Type B pancreatic cell (in vitro differentiated cells): ENCODE measurements around the gene RASAL2. TPM values are rescaled to one million over a fixed set of nuclear protein-coding genes. Genes with fewer than 3 reads are reported as not detected.

ENCODE experiments used
- DNase-seq: peaks from one replicate; pipeline ENCODE4 v3.0.0; 2021; ENCODE audit warnings: mixed read lengths; ENCODE audit not compliant: unreplicated experiment; ENCODE audit errors: extremely low spot score
- H3K27ac Mint-ChIP-seq: 2 replicates; pipeline ENCODE4 v1.8.0; 2021; ENCODE audit warnings: mild to moderate bottlenecking, mixed read lengths
- H3K27me3 Mint-ChIP-seq: 2 replicates; pipeline ENCODE4 v1.8.0; 2021; ENCODE audit warnings: mixed read lengths
- H3K36me3 Mint-ChIP-seq: 2 replicates; pipeline ENCODE4 v1.8.0; 2021; ENCODE audit warnings: mixed read lengths
- H3K4me1 Mint-ChIP-seq: one replicate; pipeline ENCODE4 v1.8.0; 2021; ENCODE audit warnings: mixed read lengths; ENCODE audit not compliant: unreplicated experiment
- H3K4me3 Mint-ChIP-seq: 2 replicates; pipeline ENCODE4 v1.8.0; 2021; ENCODE audit warnings: mild to moderate bottlenecking, mixed read lengths
- H3K9me3 Mint-ChIP-seq: 2 replicates; pipeline ENCODE4 v1.8.0; 2021; ENCODE audit warnings: mixed read lengths
- total RNA-seq: library from RNA; stranded (reverse); gene quantifications from 2 replicates; pipeline ENCODE4 v1.2.1, GENCODE V29; 2021; ENCODE audit warnings: low replicate concordance
- TF ChIP-seq, protein P1 (sequence below): fragments of 200-600 bp; sonication (generic); conservative IDR thresholded peaks from 2 replicates; pipeline ENCODE4 v1.5.0; 2021; ENCODE audit warnings: antibody characterized with exemption, mild to moderate bottlenecking

Gene RASAL2
- total RNA-seq, 1 donor from 2014 or later = 21.8 TPM

DNA sequence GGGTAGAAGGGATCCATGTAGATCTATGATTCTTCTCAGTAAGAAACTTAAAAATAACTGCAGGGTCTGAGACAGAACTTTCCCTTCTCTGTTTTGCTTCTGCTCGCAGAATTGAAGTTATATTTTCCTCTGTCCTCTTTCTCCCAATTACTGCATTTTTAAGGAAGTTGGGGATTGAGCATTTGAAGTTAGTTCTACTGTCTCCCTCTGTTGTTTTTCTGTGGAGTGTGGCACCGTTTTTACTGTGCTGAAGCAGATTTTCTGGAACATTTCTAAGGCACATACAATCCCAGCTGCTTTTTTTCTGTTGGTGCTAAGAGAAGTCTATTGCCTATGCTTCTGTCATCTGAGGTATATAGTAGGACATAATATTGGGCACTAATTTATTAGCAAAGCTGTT, 43.3 kb downstream of the RASAL2 start:
- TF ChIP-seq, protein P1, sequence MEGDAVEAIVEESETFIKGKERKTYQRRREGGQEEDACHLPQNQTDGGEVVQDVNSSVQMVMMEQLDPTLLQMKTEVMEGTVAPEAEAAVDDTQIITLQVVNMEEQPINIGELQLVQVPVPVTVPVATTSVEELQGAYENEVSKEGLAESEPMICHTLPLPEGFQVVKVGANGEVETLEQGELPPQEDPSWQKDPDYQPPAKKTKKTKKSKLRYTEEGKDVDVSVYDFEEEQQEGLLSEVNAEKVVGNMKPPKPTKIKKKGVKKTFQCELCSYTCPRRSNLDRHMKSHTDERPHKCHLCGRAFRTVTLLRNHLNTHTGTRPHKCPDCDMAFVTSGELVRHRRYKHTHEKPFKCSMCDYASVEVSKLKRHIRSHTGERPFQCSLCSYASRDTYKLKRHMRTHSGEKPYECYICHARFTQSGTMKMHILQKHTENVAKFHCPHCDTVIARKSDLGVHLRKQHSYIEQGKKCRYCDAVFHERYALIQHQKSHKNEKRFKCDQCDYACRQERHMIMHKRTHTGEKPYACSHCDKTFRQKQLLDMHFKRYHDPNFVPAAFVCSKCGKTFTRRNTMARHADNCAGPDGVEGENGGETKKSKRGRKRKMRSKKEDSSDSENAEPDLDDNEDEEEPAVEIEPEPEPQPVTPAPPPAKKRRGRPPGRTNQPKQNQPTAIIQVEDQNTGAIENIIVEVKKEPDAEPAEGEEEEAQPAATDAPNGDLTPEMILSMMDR = no peak
- DNase-seq = no peak
- peaks cover 9% of the 10 kb centered on the region for H3K36me3 Mint-ChIP-seq
- H3K4me1 Mint-ChIP-seq = peaks cover 10% of the 10 kb centered on the region
- no peaks in the 10 kb centered on the region for H3K9me3 Mint-ChIP-seq
- H3K4me3 Mint-ChIP-seq = no peak overlapping the region
- H3K27ac Mint-ChIP-seq = no peak overlapping the region
- H3K27me3 Mint-ChIP-seq = no peaks in the 10 kb centered on the region

DNA sequence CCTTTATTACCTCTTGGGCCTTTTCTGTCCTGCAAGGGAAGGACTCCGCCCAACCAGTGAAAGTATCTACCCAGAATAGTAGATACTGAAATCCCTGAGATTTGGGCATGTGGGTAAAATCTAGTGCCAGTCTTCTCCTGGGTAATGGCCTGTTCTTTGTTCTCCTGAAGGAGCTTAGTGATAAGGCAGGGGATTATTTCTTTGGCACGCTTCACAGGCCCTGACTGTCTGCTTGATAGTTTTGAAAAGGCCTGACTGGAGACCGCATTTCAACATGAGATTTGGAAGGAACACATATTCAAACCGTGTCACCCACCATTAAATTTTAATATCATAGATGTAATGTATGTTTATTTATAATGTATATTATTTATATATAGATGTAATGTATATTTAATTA, 48.9 kb downstream of the RASAL2 start:
- DNase-seq = no peak
- H3K4me3 Mint-ChIP-seq = no peak overlapping the region
- no peaks in the 10 kb centered on the region for H3K27me3 Mint-ChIP-seq
- no peaks in the 10 kb centered on the region for H3K9me3 Mint-ChIP-seq
- TF ChIP-seq, protein P1 = no peak
- no peaks in the 10 kb centered on the region for H3K4me1 Mint-ChIP-seq
- peaks cover 5% of the 10 kb centered on the region for H3K36me3 Mint-ChIP-seq
- H3K27ac Mint-ChIP-seq = no peak overlapping the region

DNA sequence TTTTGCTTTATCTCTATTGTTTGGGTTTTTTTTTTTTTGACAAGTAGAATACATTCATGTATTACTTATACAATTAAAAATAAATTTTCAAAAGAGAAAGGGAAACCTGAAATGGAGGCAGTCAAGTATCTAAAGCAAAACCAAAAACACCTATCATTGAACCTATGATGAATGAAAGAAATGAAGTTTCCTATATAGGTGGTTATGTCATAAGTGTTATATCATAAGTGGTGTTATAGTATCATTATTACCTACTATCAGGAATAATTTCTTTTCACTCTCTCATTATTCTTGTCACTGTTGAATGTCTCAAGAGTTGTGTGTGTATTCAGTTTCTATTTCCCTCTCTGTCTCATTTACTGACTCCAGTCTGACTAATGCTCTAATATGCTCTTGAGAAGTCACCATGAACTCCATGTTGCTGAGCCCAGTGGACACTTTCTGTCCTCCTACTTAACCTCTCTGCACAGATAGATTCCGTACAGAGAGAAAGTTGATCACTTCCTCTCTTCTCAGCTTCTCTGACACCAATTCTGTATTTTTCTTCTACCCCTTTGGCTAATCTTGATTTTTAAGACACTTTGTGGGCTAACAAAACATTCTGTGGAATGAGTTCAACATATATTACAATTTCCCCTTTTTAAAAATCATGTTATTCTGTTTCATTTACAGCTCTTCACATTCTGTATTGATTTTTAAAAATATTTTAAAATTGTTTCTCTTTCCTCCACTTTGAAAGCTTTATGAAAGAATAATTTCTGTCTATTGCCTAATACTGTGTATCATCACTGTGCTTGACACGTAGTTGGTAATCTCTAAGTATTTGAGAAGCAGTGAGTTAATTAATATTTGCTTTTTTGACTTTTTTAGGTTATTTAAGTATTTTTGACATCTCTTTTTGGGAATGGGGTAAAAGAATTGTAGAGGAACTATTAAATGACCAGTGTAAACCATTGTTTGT, 50.1 kb downstream of the RASAL2 start:
- Mint-ChIP-seq H3K27me3 (no peaks in the 10 kb centered on the region), H3K4me1 (no peaks in the 10 kb centered on the region), H3K9me3 (no peaks in the 10 kb centered on the region), H3K4me3 (no peak overlapping the region), H3K27ac (no peak overlapping the region), H3K36me3 (peaks cover 5% of the 10 kb centered on the region)
- DNase-seq = no peak
- TF ChIP-seq, protein P1 = no peak

DNA sequence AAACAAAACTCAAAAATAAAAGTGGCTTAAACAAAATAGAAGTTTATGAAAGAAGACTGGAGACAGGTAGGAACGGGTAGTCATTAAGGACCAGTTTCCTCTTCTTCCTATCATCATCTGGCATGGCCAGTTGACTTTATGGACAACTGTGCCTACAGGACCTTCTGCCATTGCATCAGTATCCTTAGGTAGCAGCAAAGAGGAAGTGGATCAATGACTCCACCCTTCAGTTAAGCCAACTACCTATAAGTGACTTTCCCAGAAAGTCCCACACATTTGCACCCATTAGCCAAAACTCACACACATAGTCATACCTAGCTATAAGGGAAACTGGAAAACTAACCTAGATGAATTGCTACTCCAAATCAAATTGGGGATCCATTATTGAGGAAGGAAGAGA, 51.7 kb downstream of the RASAL2 start:
- Mint-ChIP-seq H3K4me1 (no peaks in the 10 kb centered on the region), H3K4me3 (no peak overlapping the region), H3K27me3 (no peaks in the 10 kb centered on the region), H3K9me3 (no peaks in the 10 kb centered on the region), H3K27ac (no peak overlapping the region), H3K36me3 (peaks cover 5% of the 10 kb centered on the region)
- no peak for DNase-seq
- TF ChIP-seq, protein P1 = no peak

DNA sequence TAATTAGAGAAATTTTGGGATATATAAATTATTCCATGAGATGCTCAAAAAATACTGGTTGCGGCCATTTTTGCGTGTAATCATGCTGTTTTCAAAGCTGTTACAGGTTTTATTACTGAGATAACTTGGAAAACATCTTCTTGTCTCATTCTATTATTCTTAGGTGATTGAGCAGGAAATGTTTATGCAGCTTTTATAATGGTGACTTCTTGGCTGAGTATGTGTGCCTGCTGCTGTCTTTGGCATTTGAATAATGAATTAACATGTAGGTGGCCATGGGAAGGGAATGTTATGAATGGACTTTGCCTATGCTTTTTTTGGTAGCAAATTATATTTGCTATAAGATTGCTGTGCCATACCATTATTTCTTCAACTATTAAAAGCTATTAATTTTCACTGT, 52.5 kb downstream of the RASAL2 start:
- Mint-ChIP-seq H3K27me3 (no peaks in the 10 kb centered on the region), H3K9me3 (no peaks in the 10 kb centered on the region), H3K4me1 (no peaks in the 10 kb centered on the region), H3K36me3 (peaks cover 4% of the 10 kb centered on the region), H3K27ac (no peak overlapping the region), H3K4me3 (no peak overlapping the region)
- DNase-seq = no peak
- TF ChIP-seq, protein P1 = no peak
